Mucosa of gallbladder (tissue), 1 donor: ENCODE results near the gene CNOT10. TPM values are rescaled to one million over a fixed set of nuclear protein-coding genes. Genes with fewer than 3 reads are reported as not detected.
"Not testable (repeated sequence)": the region's sequence is repeated elsewhere in the genome, so short reads cannot be mapped to it uniquely, and the experiment has no call there.

Experiments
- DNase-seq: peaks from one replicate; pipeline ENCODE4 v3.0.0-alpha.2; 2020; ENCODE audit warnings: low spot score
- total RNA-seq: library from RNA; stranded (reverse); gene quantifications from one replicate; pipeline ENCODE4 v1.2.1, GENCODE V29; 2021
- donor health status: DM: no; HTN: no; CAD: no.

CNOT10 gene
- total RNA-seq, 1 donor from 2014 or later: 21.3 TPM

GRCh38 chr3:32757618-32758374, 72.8 kb downstream of the CNOT10 start:
- no peak for DNase-seq

GRCh38 chr3:32758375-32758753, 73.4 kb downstream of the CNOT10 start:
- no peak for DNase-seq

GRCh38 chr3:32759342-32759741, 74.4 kb downstream of the CNOT10 start:
- no peak for DNase-seq

- DNase-seq: no peak
These were observed 79.5 kb downstream of the CNOT10 start for GRCh38 chr3:32764481-32764880.

- no peak for DNase-seq
These were observed 93.4 kb downstream of the CNOT10 start for GRCh38 chr3:32778389-32778788.

- DNase-seq: no peak
These were observed 95.2 kb downstream of the CNOT10 start for GRCh38 chr3:32780071-32780734.

GRCh38 chr3:32780735-32781210, 95.8 kb downstream of the CNOT10 start:
- DNase-seq: peak; percentile 14

GRCh38 chr3:32781211-32781968, 96.4 kb downstream of the CNOT10 start:
- peak; percentile 49 for DNase-seq

- not testable (repeated sequence) for DNase-seq
These were observed 96.9 kb downstream of the CNOT10 start for GRCh38 chr3:32781969-32782270.

- no peak for DNase-seq
These were observed 97.4 kb downstream of the CNOT10 start for GRCh38 chr3:32782407-32782806.

- DNase-seq: no peak
These were observed 106.8 kb downstream of the CNOT10 start for GRCh38 chr3:32791833-32792232.

GRCh38 chr3:32794487-32795308, 109.7 kb downstream of the CNOT10 start:
- DNase-seq: no peak

GRCh38 chr3:32796384-32796950, 111.5 kb downstream of the CNOT10 start:
- not testable (repeated sequence) for DNase-seq

GRCh38 chr3:32797776-32798175, 112.8 kb downstream of the CNOT10 start:
- no peak for DNase-seq

GRCh38 chr3:32801440-32801839, 116.5 kb downstream of the CNOT10 start:
- not testable (repeated sequence) for DNase-seq

GRCh38 chr3:32813180-32813579, 128.2 kb downstream of the CNOT10 start:
- DNase-seq: no peak

GRCh38 chr3:32814361-32814760, 129.4 kb downstream of the CNOT10 start:
- no peak for DNase-seq

- no peak for DNase-seq
These were observed 131.0 kb downstream of the CNOT10 start for GRCh38 chr3:32815841-32816438.

GRCh38 chr3:32816439-32817256, 131.7 kb downstream of the CNOT10 start:
- no peak for DNase-seq

GRCh38 chr3:32817257-32817557, 132.2 kb downstream of the CNOT10 start:
- DNase-seq: no peak
